HG03103 (cell line): ENCODE data around the gene NWD2.

Experiments used
- ATAC-seq: cut with Tn5 transposase; IDR thresholded peaks from one replicate; pipeline ENCODE4 v1.9.1; 2021; ENCODE audit warnings: low read depth; ENCODE audit not compliant: unreplicated experiment

The NWD2 gene

DNA sequence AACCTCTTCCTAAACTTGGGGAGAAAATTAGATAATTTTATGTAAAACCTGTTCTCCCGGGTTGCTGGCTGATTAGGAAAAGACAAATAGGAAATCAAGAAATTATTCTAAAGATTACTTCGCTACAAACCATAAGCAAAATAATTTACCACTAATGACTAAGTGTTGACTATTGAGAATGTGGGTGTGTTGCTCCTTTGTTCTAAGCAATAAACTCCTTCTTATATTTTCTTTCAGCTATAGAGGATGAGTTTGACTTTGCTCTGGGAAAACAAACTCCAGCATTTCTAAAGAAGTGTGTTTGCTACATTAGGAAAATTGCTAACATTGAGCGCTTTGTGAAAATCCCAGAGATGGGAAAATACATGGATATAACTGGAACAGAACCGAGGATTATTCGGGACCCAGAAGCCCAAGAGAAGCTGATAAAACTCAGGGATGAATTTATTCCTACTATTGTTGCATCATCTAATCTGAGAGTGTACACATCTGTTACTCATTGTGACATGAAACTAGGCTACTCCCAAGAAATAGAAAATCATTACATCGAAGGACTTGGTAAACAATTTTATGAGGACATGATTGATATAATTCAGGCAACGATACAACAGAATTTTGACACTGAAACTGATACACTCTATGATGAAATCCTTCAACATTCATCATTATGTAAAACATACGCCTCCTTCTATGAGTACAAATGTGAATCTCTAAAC, 194.2 kb downstream of the NWD2 start:
- ATAC-seq = no peak

DNA sequence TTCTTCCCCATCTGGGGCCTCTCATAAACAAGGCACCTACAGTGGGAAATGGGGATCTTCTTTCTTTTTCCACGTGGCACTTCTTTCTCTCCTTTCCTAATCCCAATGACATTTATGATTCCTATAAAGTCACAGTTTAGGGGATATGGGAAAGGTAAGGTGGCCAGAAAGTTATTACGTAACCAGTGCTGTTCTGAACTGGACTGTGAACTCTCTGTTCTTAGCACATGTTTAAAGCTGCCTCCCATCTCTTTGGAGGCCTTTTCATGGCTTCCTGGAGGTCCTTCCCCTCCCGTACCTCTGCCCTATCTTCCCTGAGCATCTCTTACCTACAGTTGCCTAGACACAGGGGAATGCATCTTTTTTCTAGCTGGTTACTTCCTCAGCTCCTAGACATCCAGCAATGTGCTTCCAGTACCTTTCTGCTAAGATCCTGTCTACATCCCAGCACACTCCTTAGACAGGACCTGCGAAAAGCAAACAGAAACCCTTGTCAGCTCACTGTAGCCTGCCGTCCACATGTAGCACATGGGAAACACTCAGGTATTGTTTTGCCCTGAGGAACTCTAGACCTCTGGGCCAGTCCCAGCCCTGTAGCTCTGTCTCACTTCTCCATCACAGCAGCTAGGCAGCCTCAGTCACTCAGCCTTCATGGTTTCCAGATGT, 195.4 kb downstream of the NWD2 start:
- ATAC-seq = no peak

DNA sequence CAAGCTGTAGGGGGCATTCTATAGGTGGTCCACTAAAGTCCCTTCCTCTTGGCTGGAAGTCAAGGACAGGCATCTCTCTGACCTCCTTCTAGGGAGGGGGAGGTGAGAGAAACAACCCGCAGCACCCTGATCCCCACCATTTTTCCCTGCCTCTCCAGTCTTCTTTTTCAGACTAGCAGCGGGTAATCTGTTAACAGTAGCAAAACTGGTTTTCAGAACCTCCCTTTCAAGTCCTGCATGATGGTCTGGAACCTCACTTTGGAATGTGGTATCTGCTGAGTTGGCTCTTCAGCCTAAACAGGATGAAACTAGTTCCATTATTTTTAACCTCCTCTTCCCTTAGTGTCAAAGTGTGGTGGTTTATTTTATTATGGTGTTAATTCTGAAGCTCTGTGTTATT, 196.0 kb downstream of the NWD2 start:
- ATAC-seq = no peak

DNA sequence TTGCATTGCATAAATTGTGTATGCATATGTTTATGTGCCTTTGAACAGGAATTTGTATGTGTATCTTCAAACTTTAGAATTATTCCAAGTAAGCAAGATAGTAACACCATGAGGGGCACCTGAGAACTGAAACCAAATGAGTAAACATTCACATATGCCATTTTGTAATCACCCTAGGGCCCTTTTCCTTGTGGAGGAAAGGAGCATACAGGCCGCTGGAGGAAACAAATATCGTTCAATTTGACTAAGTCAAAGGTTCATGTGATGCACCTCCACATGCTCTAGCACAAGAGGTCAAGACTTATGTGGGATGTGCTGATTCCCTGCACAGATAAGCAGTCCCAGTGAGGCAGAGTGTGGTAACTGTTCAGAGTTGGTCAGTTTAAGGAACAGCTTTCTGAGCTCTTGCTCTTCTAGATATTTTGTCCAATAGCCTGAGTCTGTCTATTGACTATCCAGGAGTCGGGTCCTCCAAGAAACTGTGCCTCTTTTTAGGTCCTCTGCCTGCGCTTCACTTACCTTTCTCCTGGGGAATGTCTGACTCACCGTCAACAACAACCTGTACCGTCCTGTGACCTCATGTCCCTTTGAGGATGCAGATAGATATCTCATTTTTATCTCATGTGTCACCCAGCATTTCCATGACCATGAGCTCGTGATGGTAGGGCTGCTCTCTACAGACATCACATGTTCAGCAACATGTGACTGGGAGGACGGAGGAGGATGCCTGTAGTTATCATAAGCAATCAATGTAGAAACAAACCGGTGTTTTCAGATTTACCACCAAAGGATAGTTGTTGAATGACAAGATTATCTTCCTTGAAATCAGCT, 196.9 kb downstream of the NWD2 start:
- ATAC-seq = no peak

DNA sequence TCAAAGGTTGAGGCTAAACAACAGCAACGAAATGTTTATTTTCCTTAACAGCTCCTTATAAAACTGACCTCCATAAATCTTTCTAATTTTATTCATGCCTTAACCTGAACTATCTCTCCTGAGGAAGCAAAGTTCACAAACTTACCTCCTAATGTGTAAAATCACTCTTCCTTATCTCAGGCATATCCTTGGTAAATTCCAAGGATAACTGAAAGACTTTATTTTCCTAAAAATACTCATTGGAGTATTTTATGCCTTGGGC, 197.4 kb downstream of the NWD2 start:
- no peak for ATAC-seq

DNA sequence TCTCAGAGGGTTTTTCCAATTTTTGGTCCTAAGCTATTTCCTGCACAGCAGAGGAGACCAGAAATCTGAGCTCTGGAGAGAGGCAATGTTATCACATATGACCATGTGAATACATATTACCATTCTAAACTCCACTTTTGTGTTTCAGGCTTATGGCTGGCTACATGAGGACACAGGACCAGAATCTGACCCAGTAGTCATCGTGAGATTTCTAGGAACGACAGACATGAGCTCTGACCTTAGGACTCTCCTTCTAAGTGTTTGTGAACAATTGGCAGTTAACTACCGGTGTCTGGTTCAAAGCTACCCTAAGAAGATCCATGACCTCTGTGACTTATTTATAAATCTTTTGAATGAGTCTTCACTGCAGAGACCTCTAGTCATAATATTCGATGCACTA, 198.6 kb downstream of the NWD2 start:
- no peak for ATAC-seq

DNA sequence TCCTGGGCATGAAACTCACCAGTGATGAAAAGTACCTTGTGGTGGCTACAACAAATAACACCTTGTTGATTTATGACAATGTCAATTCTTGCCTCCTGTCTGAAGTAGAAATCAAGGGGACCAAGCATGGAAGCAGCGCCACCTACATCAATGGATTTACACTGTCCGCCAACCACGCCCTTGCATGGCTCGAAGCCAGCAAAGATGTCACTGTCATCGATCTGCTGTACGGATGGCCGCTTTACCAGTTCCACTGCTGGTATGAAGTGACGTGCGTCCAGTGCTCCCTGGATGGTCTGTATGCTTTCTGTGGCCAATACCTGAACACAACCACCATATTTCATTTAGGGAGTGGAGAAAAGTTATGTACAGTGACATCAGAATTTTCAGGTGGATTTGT, 200.5 kb downstream of the NWD2 start:
- ATAC-seq = no peak

DNA sequence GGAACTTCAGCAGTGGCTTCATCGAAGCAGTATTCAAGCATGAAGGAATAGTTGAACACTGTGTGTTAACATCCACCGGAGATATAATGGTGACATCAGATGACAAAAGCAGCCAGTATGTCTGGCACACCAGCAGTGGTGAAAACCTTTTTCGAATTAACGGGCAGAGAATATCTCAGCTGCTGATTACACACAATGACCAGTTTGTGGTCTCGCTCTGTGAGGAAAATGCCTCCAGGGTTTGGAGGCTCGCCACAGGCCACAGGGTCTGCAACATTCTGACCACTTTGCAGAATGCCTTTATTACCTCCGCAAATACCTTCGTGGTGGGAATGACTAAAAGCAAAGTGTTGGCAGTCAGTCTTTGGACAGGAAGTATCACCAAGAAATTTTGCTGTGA, 201.5 kb downstream of the NWD2 start:
- no peak for ATAC-seq

DNA sequence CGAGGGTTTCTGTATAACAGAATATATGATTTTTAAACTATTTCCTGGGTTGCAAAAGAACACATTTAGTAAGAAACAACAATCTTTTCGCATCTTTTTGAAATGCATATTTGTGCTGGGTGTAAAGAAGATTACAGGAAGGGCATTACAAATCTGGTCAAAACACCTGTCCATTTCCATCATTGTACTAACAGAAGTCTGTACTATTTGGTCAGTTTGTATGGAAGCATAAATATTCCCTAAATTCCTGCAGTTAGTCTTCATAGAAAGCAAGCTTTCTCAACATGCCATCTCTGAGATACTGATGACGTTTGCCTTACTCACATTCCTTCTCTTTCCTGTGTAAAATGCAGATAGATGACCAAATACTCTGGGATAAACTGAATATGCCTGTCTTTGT, 203.3 kb downstream of the NWD2 start:
- ATAC-seq = no peak

DNA sequence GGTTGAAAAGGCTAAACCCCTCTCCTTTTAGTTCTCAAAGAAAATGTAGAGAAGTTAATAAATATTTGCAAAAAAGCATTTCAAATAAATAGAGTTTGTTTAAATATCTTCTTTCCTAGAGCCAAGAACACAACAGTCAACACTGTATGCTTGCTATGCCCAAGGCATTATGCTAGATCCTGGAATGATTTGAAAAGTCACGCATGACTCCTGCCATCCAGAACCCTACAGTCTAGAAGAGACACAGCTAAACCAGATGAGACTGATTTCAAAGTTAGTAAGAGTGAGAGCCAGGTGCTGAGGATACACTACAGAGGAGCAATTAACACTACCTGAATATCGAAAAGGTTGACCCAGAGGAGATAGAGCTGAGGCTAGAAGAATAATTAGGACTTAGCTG, 205.8 kb downstream of the NWD2 start:
- ATAC-seq = no peak

DNA sequence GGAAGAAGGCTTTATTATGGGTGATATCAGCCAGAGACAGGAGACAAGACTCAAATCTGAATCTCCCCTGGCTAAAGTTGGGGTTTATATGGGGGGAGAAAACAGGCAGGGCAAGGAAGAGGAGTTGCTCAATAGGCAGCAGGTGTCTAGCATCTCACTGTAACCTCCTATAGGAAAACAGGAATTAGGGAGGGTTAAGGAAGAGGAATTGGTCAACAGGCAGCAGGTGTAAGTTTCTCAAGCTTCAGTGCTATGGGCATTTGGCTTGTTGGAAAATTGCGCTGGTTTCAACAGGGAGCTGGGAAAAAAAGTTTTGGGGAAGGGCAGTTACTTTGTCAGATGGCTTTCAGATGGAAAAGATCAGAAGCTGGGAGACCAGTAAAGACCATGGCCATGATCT, 206.4 kb downstream of the NWD2 start:
- ATAC-seq = no peak

DNA sequence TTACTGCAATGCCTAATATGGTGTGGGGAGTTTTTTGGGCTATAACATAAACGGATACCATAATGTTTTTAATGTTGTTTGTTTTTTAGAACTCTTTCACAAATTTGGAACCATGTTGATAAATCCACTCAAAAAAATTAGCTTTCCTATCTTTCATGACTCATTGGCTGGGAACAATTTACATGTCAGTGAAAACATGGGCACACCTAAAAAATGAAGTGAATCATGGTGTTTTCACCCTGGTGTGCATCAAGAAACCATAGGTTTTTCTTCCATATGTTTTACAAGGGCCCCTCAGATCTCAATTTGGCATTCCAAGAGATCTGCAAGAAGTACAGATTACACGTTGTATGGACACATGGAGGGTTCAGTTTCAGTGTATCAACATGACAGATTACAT, 207.1 kb downstream of the NWD2 start:
- no peak for ATAC-seq

DNA sequence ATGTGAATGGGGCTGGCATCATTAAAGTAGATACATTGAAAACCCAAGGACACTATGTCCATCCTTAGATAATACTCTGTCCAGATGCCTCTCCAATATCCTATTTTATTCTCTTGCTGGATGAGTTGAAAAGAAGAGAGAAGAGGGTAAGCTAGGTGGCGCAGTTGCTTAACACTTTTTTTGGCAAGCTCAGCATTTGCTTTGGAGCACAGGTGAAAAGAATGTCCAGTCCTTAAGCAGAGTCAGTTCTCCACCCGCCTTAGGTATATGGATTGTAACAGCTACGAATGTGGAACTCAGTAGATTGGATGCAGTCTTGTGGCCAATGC, 208.4 kb downstream of the NWD2 start:
- ATAC-seq = peak; percentile 50

DNA sequence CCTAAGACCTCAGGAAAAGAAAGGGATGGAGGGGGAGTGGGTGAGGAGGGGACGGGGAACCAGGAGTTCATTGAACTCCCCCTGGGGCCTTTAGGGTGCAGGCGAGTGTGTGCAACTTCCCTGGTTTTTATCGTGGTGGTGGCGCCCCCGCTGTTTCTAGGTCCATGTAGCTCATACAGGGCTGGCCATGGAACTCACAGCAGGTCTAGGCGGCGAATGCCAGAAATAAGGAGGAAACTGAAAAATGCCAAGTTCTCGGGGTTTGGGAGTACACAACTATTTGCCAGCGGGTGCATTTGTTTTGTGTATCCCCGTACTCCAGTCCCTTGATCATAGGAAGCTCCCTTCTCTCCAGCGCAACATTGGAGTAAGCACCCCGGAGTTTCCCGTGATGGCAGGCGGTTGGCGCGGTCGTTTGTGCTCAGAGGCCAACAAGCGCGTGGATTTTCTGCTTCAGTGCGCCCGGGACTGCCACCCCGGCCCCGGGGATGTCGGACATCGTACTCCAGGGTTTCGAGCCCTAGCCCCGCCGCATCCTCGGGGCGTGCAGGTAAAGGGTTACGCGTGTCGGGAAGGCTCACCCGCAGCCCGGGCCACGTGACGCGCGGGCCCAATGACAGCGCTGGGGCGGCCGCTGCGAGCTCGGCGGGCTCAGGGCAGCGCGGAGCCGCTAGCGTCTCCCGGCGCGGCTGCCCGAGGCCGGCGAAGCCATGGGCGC, 208.9 kb downstream of the NWD2 start:
- ATAC-seq = peak; percentile 65

DNA sequence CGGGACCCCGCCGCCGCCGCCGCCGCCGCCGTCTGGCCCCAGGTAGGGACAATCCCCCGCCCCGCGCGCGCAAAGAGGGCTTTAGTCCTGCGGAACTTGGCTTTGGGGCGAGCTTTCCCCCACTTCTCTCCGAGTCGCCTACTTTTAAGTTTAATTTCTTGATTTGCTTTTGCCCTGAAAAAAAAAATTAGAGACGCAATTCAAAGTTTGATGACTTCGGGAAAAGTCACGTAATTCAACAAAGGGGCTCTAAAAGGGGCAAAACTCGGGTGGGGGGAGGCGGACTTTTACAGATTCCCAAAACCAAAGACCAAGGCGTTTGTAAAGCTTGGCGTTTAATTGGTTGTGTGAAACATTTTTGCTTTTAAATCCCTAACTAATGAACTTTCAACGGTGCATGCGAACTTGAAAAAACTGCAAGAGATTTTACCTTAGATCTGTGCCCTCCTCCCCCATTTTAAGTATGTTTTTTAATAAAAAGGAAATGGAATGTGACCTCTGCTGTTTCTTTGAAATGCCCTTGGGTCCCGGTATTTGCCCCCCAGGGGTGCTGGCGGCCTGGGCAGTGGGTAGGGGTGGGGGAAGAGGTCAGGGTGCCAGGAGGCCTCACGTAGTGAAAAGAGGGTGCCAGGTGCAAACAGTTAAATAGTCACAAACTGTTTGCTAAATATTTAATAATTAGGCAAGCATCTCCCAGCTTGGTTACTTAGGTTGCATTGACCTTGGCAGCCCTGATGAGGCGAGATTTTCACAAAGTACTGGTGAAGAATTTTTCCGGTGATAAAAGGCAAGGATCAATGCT, 209.7 kb downstream of the NWD2 start:
- ATAC-seq = no peak

DNA sequence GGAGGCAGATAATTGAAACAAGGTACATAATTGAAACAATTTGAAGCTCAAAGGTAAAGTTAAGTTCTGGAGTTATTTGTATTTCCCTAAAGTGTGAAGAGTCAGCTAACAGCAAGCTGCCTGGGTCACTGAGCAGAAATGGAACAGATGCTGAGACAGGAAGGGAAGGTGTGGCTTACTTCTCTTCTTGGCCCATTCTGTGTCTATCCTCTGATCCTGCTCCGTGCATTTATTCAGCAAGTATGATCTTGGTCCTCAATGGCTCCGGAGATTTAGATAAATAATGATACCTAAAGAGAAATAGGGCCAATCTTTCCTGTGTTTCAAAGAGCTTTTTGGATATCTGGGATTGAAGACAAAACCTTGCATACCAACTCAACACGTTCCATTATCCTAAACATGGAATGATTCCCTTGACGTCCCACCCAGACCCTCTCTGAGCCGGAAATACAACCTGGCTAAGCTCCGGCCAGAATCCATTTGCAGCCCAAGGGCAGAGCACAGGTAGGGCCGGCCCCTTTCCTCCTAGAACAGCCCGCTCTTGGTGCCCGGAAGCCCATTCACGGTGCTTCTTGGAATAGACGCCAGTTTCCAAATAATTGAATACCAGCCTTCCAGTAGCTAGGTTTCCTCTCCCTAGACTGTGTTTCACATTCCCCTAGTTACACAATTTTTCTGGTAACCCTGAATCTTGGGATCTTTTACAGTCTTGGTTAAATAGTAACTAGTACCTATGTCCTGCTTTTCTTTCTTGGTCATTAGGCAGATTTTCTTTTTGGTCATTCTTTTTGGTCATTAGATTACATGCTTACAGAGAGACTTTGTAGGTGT, 211.0 kb downstream of the NWD2 start:
- ATAC-seq = no peak

DNA sequence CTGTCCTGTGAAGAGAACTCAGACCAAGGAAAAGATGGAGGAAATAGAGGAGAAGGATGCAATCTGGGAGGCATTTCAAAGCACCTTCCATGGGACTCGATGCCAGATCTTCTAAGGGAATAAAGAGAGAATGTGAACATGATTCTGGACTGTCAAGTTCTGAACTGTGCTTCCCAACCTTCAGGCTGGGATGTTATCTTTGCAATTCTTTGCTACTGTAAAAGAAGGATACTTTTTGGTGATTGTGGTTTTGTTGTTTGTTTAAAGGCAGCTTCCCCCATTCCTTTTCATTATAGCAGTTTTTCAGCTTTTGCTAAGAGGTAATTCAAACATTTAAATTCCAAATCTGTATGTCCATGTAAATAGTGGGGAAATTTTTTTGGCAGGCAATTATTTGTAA, 217.3 kb downstream of the NWD2 start:
- no peak for ATAC-seq

DNA sequence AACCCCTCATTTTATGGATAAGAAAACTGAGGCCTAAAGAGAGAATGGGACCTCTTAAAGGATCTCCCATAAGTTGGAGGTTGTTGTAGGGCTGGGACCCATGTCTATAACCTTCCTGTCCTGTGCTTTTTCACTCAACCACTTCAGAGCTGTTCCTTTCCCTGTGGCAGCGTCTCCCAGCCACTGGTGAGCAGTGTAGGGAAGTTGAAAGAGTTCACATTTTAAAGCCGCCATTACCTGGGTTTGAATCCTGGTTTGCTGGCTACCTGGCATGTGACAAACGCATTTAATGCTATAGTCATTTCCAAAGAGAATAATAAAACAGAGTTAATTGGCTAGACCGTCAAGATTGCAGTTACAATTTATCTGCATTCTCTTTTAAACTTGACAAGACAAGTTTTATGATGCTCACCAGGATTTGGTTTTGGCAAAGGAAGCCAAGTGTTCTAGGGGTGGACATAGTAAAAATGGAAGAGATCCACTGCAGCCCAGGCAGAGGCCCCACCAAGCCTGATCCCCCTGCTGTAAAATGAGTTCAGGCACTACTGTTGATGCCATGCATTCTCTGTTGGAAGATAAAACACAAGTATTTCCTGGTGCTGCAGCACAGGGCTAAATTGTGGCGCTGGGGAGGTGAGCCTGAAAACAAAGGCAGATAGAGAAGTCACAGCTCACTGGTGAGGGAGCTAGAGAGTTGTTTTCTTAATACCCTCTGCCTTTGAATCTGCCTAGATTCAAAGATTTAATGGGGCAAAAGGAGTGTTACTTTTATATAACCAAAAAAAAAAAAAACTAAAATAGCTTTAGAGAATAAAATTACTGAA, 218.7 kb downstream of the NWD2 start:
- no peak for ATAC-seq
